HepG2 (cell line): Measurements from ENCODE around the gene CELA2B. TPM values are rescaled to one million over a fixed set of nuclear protein-coding genes. Genes with fewer than 3 reads are reported as not detected.

Source experiments
- ATAC-seq: fragments of 200-7000 bp; cut with Tn5 transposase; 3 replicates; pipeline ENCODE4 v1.9.1; 2020; ENCODE audit warnings: mild to moderate bottlenecking, moderate library complexity
- BruUV-seq: library from RNA; stranded (reverse); fragments of 400-500 nt; replicated peaks from 2 replicates; lab custom pipeline; 2021; lab: Mats Ljungman, UMichigan
- CTCF ChIA-PET: fragments of 300-600 bp; formaldehyde crosslinking; extraction: SDS; loops from one replicate; lab custom pipeline; 2021; ENCODE audit warnings: low total read pairs, inconsistent platforms, low intra/inter-chr PET ratio; lab: Yijun Ruan, JAX
- POLR2A ChIA-PET: fragments of 350-600 bp; sonication (Branson Sonifier 250); formaldehyde crosslinking; loops from one replicate; lab custom pipeline; 2020; ENCODE audit warnings: antibody characterized with exemption, inconsistent platforms; lab: Yijun Ruan, JAX
- DNase-seq: peaks from one replicate; pipeline ENCODE4 v3.0.0-alpha.2; 2015; ENCODE audit warnings: low spot score
- FAIRE-seq: peaks from 3 replicates; lab custom pipeline; 2011; peaks lifted over from hg19 to GRCh38; lab: Jason Lieb, UNC
- H2AFZ ChIP-seq: one replicate; pipeline ENCODE4 v1.6.1; 2011; ENCODE audit warnings: low read length, inconsistent platforms
- H3K27ac ChIP-seq: fragments of 300-600 bp; 3 replicates; pipeline ENCODE4 v1.8.0; 2011; ENCODE audit warnings: mixed run types, mild to moderate bottlenecking, mixed read lengths, low read length, inconsistent platforms; ENCODE audit not compliant: insufficient read depth; ENCODE audit errors: extremely low read length
- H3K27me3 ChIP-seq, 2 experiments: fragments of 200-600 bp in 1 of 2; 2 replicates in 1 of 2; 3 replicates in 1 of 2; pipeline versions ENCODE4 v1.6.0 to v1.8.0; 2011; ENCODE audit warnings: low read length in 2 of 2, mild to moderate bottlenecking in 2 of 2, moderate library complexity in 2 of 2, inconsistent platforms in 1 of 2; ENCODE audit not compliant: insufficient read depth in 2 of 2, control insufficient read depth in 1 of 2
- H3K36me3 ChIP-seq, 2 experiments: fragments of 200-600 bp in 1 of 2; replicated peaks in 1 of 2; 2 replicates in 1 of 2; 3 replicates in 1 of 2; pipeline versions ENCODE4 v1.5.1 to v1.8.0; 2011; ENCODE audit warnings: low read length in 2 of 2, inconsistent platforms in 1 of 2; ENCODE audit not compliant: insufficient read depth in 2 of 2, control insufficient read depth in 1 of 2
- H3K4me1 ChIP-seq: 2 replicates; pipeline ENCODE4 v1.5.1; 2012; ENCODE audit warnings: low read length, inconsistent platforms; ENCODE audit not compliant: insufficient read depth
- H3K4me2 ChIP-seq: 2 replicates; pipeline ENCODE4 v1.6.0; 2011; ENCODE audit warnings: low read depth, low read length, inconsistent platforms
- H3K4me3 ChIP-seq, 3 experiments: fragments of 200-600 bp in 1 of 3; sonication (generic), shearing (Covaris generic) in 1 of 3; replicated peaks in 1 of 3; 2 replicates each; pipeline ENCODE4 v1.5.1; 2011 to 2016; ENCODE audit warnings: low read length in 3 of 3, inconsistent platforms in 2 of 3, low read depth in 2 of 3, mild to moderate bottlenecking in 2 of 3, control low read depth in 1 of 3, mixed read lengths in 1 of 3; ENCODE audit not compliant: insufficient read depth in 1 of 3
- H3K79me2 ChIP-seq: one replicate; pipeline ENCODE4 v1.6.1; 2011; ENCODE audit warnings: low read length, inconsistent platforms; ENCODE audit not compliant: insufficient read depth
- H3K9ac ChIP-seq: 2 replicates; pipeline ENCODE4 v1.6.0; 2011; ENCODE audit warnings: mild to moderate bottlenecking, low read depth, low read length, inconsistent platforms; ENCODE audit not compliant: insufficient read depth
- H3K9me3 ChIP-seq: 2 replicates; pipeline ENCODE4 v1.5.1; 2012; ENCODE audit warnings: mild to moderate bottlenecking, low read length
- H4K20me1 ChIP-seq: 2 replicates; pipeline ENCODE4 v1.6.0; 2011; ENCODE audit warnings: inconsistent platforms, mild to moderate bottlenecking, low read length, moderate library complexity; ENCODE audit not compliant: insufficient read depth
- ATF3 ChIP-seq: sonication (generic); formaldehyde crosslinking; IDR thresholded peaks from 2 replicates; pipeline ENCODE4 v1.4.0; 2020; ENCODE audit warnings: missing genetic modification reagents
- ATF5 ChIP-seq: sonication (generic); formaldehyde crosslinking; IDR thresholded peaks from 2 replicates; pipeline ENCODE4 v1.4.0; 2020; ENCODE audit warnings: mild to moderate bottlenecking, low read depth, missing genetic modification reagents
- FOXC1 ChIP-seq: sonication (generic); formaldehyde crosslinking; IDR thresholded peaks from 2 replicates; pipeline ENCODE4 v1.8.0; 2022; ENCODE audit warnings: mild to moderate bottlenecking, missing genetic modification reagents, borderline replicate concordance
- FOXM1 ChIP-seq: sonication (generic); formaldehyde crosslinking; IDR thresholded peaks from 2 replicates; pipeline ENCODE4 v1.5.0; 2020; ENCODE audit warnings: missing genetic modification reagents
- HNRNPLL ChIP-seq: fragments of 200-400 bp; formaldehyde crosslinking; IDR thresholded peaks from 2 replicates; pipeline ENCODE4 v1.6.1; 2017; ENCODE audit warnings: mild to moderate bottlenecking, low read depth, low read length; ENCODE audit not compliant: poor library complexity, severe bottlenecking
- JUNB ChIP-seq: sonication (generic); formaldehyde crosslinking; IDR thresholded peaks from 2 replicates; pipeline ENCODE4 v1.8.0; 2022; ENCODE audit warnings: missing genetic modification reagents, mild to moderate bottlenecking, borderline replicate concordance
- MEIS2 ChIP-seq: sonication (generic); formaldehyde crosslinking; IDR thresholded peaks from 2 replicates; pipeline ENCODE4 v1.9.0; 2021; ENCODE audit warnings: mild to moderate bottlenecking, missing genetic modification reagents
- POLR2G ChIP-seq: fragments of 200-400 bp; formaldehyde crosslinking; IDR thresholded peaks from 2 replicates; pipeline ENCODE4 v1.6.1; 2018; ENCODE audit warnings: mild to moderate bottlenecking, low read depth, low read length, moderate library complexity
- REXO4 ChIP-seq: sonication (generic); formaldehyde crosslinking; IDR thresholded peaks from 2 replicates; pipeline ENCODE4 v1.8.0; 2022; ENCODE audit warnings: missing genetic modification reagents, mild to moderate bottlenecking, borderline replicate concordance
- SMARCE1 ChIP-seq: fragments of 450-650 bp; IDR thresholded peaks from 2 replicates; pipeline ENCODE4 v1.6.1; 2017; ENCODE audit warnings: borderline replicate concordance
- SNAPC5 ChIP-seq: sonication (generic); formaldehyde crosslinking; IDR thresholded peaks from 2 replicates; pipeline ENCODE4 v1.8.1; 2023; ENCODE audit warnings: mild to moderate bottlenecking, missing genetic modification reagents, borderline replicate concordance
- ZNF17 ChIP-seq: sonication (generic); formaldehyde crosslinking; IDR thresholded peaks from 2 replicates; pipeline ENCODE4 v1.5.0; 2020; ENCODE audit warnings: mild to moderate bottlenecking, missing genetic modification reagents
- ZNF256 ChIP-seq: sonication (generic); formaldehyde crosslinking; conservative IDR thresholded peaks from 2 replicates; pipeline ENCODE4 v1.4.0; 2020; ENCODE audit warnings: missing genetic modification reagents
- ZNF292 ChIP-seq: sonication (generic); formaldehyde crosslinking; IDR thresholded peaks from 2 replicates; pipeline ENCODE4 v1.8.1; 2022; ENCODE audit warnings: mild to moderate bottlenecking, low read depth, missing genetic modification reagents, borderline replicate concordance
- ZNF367 ChIP-seq: sonication (generic); formaldehyde crosslinking; IDR thresholded peaks from 2 replicates; pipeline ENCODE4 v1.4.0; 2020; ENCODE audit warnings: missing genetic modification reagents, borderline replicate concordance
- WGBS: methylation state at CpG from one replicate; pipeline ENCODE4 v1.1.6; 2017; ENCODE audit warnings: low lambda C conversion rate; 5-methylcytosine and 5-hydroxymethylcytosine counted together
- in situ Hi-C: cut with HindIII; loops from 2 replicates; pipeline ENCODE4 v1.10.0; 2017; ENCODE audit warnings: low pct_unique_long_range_greater_than_20kb; ENCODE audit not compliant: extremely low pct_ligation_motif_present
- intact Hi-C: fragments of 100-400 bp; cut with micrococcal nuclease; formaldehyde crosslinking; loops from one replicate; pipeline ENCODE4 v1.10.0; 2022; ENCODE audit not compliant: unreplicated experiment
- polyA plus RNA-seq, 8 experiments: library from polyadenylated mRNA; depleted of rRNA in 3 of 8; stranded (reverse) in 7 of 8; unstranded in 1 of 8; fragments of >200 nt; fragmentation: Illumina TruSeq in 4 of 8; extraction: Trizol in 4 of 8; gene quantifications; 2 replicates each; pipeline versions ENCODE4 v1.2.1 to v1.2.3, GENCODE V29; 2011 to 2016; ENCODE audit warnings: low read depth in 4 of 8, missing spikeins in 1 of 8, mixed read lengths in 1 of 8; ENCODE audit not compliant: insufficient read depth in 1 of 8
- total RNA-seq, 5 experiments: library from RNA; depleted of rRNA; stranded (reverse); fragments of >200 nt; fragmentation: Illumina TruSeq; extraction: Trizol; gene quantifications; 2 replicates each; pipeline ENCODE4 v1.2.3, GENCODE V29; 2016; ENCODE audit warnings: low read depth in 1 of 5
- TF ChIP-seq, protein P1 (sequence below): sonication (generic); formaldehyde crosslinking; IDR thresholded peaks from 2 replicates; pipeline ENCODE4 v1.5.0; 2020; ENCODE audit warnings: mild to moderate bottlenecking, missing genetic modification reagents, borderline replicate concordance

The CELA2B gene
- total and polyA plus RNA-seq, 2 of the 13 experiments (the other 11 are each of a cell fraction or from before 2014, with no cell fraction given): not detected

GRCh38 chr1:15453734-15454133 lies 22.2 kb upstream of the CELA2B start (continued):
- TF ChIP-seq ATF5 (CRISPR knock-in tag): no peak
- no peak for TF ChIP-seq ZNF367
- no peak for TF ChIP-seq POLR2G
- TF ChIP-seq SNAPC5 (CRISPR knock-in tag): no peak
- no peak for TF ChIP-seq ZNF256 (CRISPR knock-in tag)
- no peak for TF ChIP-seq FOXM1 (CRISPR knock-in tag)
- no peak for TF ChIP-seq JUNB (CRISPR knock-in tag)

GRCh38 chr1:15454256-15454655 lies 21.6 kb upstream of the CELA2B start:
- H3K4me3 ChIP-seq: no peak overlapping the region
- CTCF ChIA-PET: no interaction called here
- no peak overlapping the region for H3K9ac ChIP-seq
- H3K4me2 ChIP-seq: no peak overlapping the region
- no peak overlapping the region for H3K27ac ChIP-seq
- H4K20me1 ChIP-seq: no peaks in the 10 kb centered on the region
- no TSS peak for BruUV-seq
- no peaks in the 10 kb centered on the region for H3K36me3 ChIP-seq
- no peak overlapping the region for H2AFZ ChIP-seq
- POLR2A ChIA-PET: no interaction called here
- no peaks in the 10 kb centered on the region for H3K9me3 ChIP-seq
- intact Hi-C loops: no loop called here
- 16% methylated on average over 3 of the region's 3 CpGs for WGBS
- DNase-seq: no peak
- no peaks in the 10 kb centered on the region; a peak in 1 of 5 replicates for H3K27me3 ChIP-seq
- in situ Hi-C loops: no loop called here
- ATAC-seq: no peak
- FAIRE-seq: no peak
- no peaks in the 10 kb centered on the region for H3K79me2 ChIP-seq
- peaks cover 7% of the 10 kb centered on the region for H3K4me1 ChIP-seq
- TF ChIP-seq ZNF17 (CRISPR knock-in tag) (no peak), HNRNPLL (no peak), ATF3 (CRISPR knock-in tag) (no peak), SMARCE1 (no peak), FOXC1 (CRISPR knock-in tag) (no peak), REXO4 (no peak), ZNF292 (CRISPR knock-in tag) (no peak), MEIS2 (no peak)
- TF ChIP-seq, protein P1, sequence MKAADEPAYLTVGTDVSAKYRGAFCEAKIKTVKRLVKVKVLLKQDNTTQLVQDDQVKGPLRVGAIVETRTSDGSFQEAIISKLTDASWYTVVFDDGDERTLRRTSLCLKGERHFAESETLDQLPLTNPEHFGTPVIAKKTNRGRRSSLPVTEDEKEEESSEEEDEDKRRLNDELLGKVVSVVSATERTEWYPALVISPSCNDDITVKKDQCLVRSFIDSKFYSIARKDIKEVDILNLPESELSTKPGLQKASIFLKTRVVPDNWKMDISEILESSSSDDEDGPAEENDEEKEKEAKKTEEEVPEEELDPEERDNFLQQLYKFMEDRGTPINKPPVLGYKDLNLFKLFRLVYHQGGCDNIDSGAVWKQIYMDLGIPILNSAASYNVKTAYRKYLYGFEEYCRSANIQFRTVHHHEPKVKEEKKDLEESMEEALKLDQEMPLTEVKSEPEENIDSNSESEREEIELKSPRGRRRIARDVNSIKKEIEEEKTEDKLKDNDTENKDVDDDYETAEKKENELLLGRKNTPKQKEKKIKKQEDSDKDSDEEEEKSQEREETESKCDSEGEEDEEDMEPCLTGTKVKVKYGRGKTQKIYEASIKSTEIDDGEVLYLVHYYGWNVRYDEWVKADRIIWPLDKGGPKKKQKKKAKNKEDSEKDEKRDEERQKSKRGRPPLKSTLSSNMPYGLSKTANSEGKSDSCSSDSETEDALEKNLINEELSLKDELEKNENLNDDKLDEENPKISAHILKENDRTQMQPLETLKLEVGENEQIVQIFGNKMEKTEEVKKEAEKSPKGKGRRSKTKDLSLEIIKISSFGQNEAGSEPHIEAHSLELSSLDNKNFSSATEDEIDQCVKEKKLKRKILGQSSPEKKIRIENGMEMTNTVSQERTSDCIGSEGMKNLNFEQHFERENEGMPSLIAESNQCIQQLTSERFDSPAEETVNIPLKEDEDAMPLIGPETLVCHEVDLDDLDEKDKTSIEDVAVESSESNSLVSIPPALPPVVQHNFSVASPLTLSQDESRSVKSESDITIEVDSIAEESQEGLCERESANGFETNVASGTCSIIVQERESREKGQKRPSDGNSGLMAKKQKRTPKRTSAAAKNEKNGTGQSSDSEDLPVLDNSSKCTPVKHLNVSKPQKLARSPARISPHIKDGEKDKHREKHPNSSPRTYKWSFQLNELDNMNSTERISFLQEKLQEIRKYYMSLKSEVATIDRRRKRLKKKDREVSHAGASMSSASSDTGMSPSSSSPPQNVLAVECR (CRISPR knock-in tag): no peak
